ENCODE measurements around the gene TWIST2. TPM values are rescaled to one million over a fixed set of nuclear protein-coding genes. Genes with fewer than 3 reads are reported as not detected.

The TWIST2 gene
- total RNA-seq, 2 experiments from 2014 or later, result not detected

- Mint-ChIP-seq H3K4me3 (no peak overlapping the region), H3K27me3 (peaks cover 82% of the 10 kb centered on the region), H3K9me3 (no peaks in the 10 kb centered on the region), H3K27ac (no peak overlapping the region), H3K4me1 (ENCODE audit: low read depth) (no peaks in the 10 kb centered on the region), H3K36me3 (ENCODE audit: low read depth) (no peaks in the 10 kb centered on the region)
- ATAC-seq (ENCODE audit: poor library complexity) (no peak), DNase-seq (no peak)
- Histone ChIP-seq H3K27me3 (ENCODE audit: control insufficient read depth in 1 of 2, insufficient read depth in 2 of 2, low read length in 2 of 2) (peaks cover 17 to 38% of the 10 kb centered on the region in 2 experiments), H3K4me3 (ENCODE audit: low read length) (no peak overlapping the region), H3K4me1 (ENCODE audit: insufficient read depth, low read length) (peaks cover under 1% of the 10 kb centered on the region), H3K27ac (ENCODE audit: low read depth in 1 of 2, low read length in 2 of 2) (no peak overlapping the region), H3K9me3 (ENCODE audit: control insufficient read depth in 1 of 2, insufficient read depth in 1 of 2, low read length in 2 of 2) (peaks cover 0 to 9% of the 10 kb centered on the region in 2 experiments), H3K36me3 (ENCODE audit: insufficient read depth, low read length) (no peaks in the 10 kb centered on the region)
- intact Hi-C loops (cut with DNase I, micrococcal nuclease), result no loop called here
- POLR2A ChIA-PET, result no interaction called here
- CTCF ChIA-PET, result no interaction called here
- TF ChIP-seq, protein P1, sequence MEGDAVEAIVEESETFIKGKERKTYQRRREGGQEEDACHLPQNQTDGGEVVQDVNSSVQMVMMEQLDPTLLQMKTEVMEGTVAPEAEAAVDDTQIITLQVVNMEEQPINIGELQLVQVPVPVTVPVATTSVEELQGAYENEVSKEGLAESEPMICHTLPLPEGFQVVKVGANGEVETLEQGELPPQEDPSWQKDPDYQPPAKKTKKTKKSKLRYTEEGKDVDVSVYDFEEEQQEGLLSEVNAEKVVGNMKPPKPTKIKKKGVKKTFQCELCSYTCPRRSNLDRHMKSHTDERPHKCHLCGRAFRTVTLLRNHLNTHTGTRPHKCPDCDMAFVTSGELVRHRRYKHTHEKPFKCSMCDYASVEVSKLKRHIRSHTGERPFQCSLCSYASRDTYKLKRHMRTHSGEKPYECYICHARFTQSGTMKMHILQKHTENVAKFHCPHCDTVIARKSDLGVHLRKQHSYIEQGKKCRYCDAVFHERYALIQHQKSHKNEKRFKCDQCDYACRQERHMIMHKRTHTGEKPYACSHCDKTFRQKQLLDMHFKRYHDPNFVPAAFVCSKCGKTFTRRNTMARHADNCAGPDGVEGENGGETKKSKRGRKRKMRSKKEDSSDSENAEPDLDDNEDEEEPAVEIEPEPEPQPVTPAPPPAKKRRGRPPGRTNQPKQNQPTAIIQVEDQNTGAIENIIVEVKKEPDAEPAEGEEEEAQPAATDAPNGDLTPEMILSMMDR (IDR thresholded peaks at IDR 0.05), result no peak
These were observed 6.2 kb upstream of the TWIST2 start for GRCh38 chr2:238841542-238842164.

GRCh38 chr2:238843476-238843875 lies 4.4 kb upstream of the TWIST2 start:
- Histone ChIP-seq H3K9me3 (ENCODE audit: control insufficient read depth in 1 of 2, insufficient read depth in 1 of 2, low read length in 2 of 2) (peaks cover 0 to 12% of the 10 kb centered on the region in 2 experiments), H3K4me1 (ENCODE audit: insufficient read depth, low read length) (peaks cover 10% of the 10 kb centered on the region), H3K27ac (ENCODE audit: low read depth in 1 of 2, low read length in 2 of 2) (no peak overlapping the region), H3K27me3 (ENCODE audit: control insufficient read depth in 1 of 2, insufficient read depth in 2 of 2, low read length in 2 of 2) (peaks cover 27 to 51% of the 10 kb centered on the region in 2 experiments), H3K4me3 (ENCODE audit: low read length) (no peak overlapping the region), H3K36me3 (ENCODE audit: insufficient read depth, low read length) (no peaks in the 10 kb centered on the region)
- Mint-ChIP-seq H3K27ac (no peak overlapping the region), H3K4me3 (no peak overlapping the region), H3K4me1 (ENCODE audit: low read depth) (no peaks in the 10 kb centered on the region), H3K9me3 (no peaks in the 10 kb centered on the region), H3K36me3 (ENCODE audit: low read depth) (no peaks in the 10 kb centered on the region), H3K27me3 (peaks cover 68% of the 10 kb centered on the region)
- intact Hi-C loops (cut with DNase I, micrococcal nuclease), result no loop called here
- POLR2A ChIA-PET, result no interaction called here
- DNase-seq (no peak), ATAC-seq (ENCODE audit: poor library complexity) (no peak)
- TF ChIP-seq, protein P1 (IDR thresholded peaks at IDR 0.05), result no peak
- CTCF ChIA-PET, result no interaction called here

DNA sequence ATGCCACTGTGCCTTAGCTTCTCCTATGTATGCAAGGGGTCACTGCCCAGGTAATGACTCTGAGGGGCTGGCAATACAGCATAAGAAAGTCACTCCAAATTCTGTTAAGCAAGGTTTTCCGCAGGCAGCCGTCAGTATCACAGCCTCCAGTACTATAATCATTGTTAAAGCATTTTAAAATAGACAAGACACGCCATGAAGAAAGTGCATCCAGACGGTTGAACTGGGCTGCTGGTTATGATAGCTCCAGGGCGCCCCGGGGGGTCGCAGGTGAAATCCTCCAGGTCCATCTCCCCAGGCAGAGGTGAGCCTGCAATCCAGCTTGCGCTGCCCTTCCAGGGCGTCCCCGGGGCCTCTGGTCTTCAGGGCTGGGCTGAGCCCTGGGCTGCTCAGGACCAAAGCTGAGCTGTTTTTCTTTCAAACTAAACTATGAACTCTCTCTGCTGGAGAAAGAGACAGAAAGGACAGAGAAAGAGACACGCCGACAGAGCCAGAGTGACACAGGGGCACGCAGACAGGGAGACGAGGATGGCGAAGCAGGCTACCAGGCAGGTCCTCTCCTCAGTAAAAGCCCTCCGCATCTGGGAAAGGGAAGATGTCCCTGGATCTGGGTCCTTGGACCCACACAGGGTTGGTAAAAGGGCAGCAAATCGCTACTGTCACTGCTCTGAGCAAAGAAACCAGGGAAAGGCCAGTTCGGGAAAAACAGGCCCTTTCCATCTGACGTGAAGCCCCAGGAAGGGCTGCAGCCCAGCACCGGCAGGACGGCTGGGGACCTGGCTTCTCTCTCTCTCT lies 2.1 kb upstream of the TWIST2 start:
- H3K27me3 ChIP-seq (ENCODE audit: control insufficient read depth in 1 of 2, insufficient read depth in 2 of 2, low read length in 2 of 2), result peaks cover 30 to 68% of the 10 kb centered on the region in 2 experiments
- ATAC-seq (ENCODE audit: poor library complexity) (no peak), DNase-seq (no peak)
- no peak overlapping the region for H3K4me3 ChIP-seq (ENCODE audit: low read length)
- Mint-ChIP-seq H3K27ac (no peak overlapping the region), H3K9me3 (no peaks in the 10 kb centered on the region), H3K36me3 (ENCODE audit: low read depth) (no peaks in the 10 kb centered on the region), H3K4me1 (ENCODE audit: low read depth) (no peaks in the 10 kb centered on the region), H3K4me3 (no peak overlapping the region), H3K27me3 (peaks cover 61% of the 10 kb centered on the region)
- no peaks in the 10 kb centered on the region for H3K36me3 ChIP-seq (ENCODE audit: insufficient read depth, low read length)
- peaks cover 0 to 13% of the 10 kb centered on the region in 2 experiments for H3K9me3 ChIP-seq (ENCODE audit: control insufficient read depth in 1 of 2, insufficient read depth in 1 of 2, low read length in 2 of 2)
- ChIA-PET POLR2A (no interaction called here), CTCF (no interaction called here)
- peaks cover 10% of the 10 kb centered on the region for H3K4me1 ChIP-seq (ENCODE audit: insufficient read depth, low read length)
- intact Hi-C loops (cut with DNase I, micrococcal nuclease), result no loop called here
- TF ChIP-seq, protein P1 (IDR thresholded peaks at IDR 0.05), result no peak
- H3K27ac ChIP-seq (ENCODE audit: low read depth in 1 of 2, low read length in 2 of 2), result no peak overlapping the region
